RWPE2 (cell line): ENCODE results near the gene NADK2.

ENCODE experiments used
- ATAC-seq: fragments of 200-7000 bp; cut with Tn5 transposase; 3 replicates; pipeline ENCODE4 v1.9.1; 2021; ENCODE audit warnings: low read depth
- DNase-seq: peaks from one replicate; pipeline ENCODE4 v3.0.0-alpha.2; 2020; ENCODE audit warnings: low spot score
- H3K27ac ChIP-seq: fragments of 450-650 bp; 2 replicates; pipeline ENCODE4 v1.5.1; 2017; ENCODE audit warnings: mild to moderate bottlenecking; ENCODE audit not compliant: poor library complexity, severe bottlenecking
- H3K27me3 ChIP-seq: fragments of 250-450 bp; sonication (Bioruptor Pico); 2 replicates; pipeline ENCODE4 v1.5.1; 2021; ENCODE audit warnings: mild to moderate bottlenecking, moderate library complexity; ENCODE audit not compliant: insufficient read depth, poor library complexity, severe bottlenecking
- H3K36me3 ChIP-seq: fragments of 250-450 bp; sonication (Bioruptor Pico); 2 replicates; pipeline ENCODE4 v1.5.1; 2020; ENCODE audit warnings: low read depth, mild to moderate bottlenecking, moderate library complexity
- H3K4me1 ChIP-seq: fragments of 250-450 bp; sonication (Bioruptor Pico); 2 replicates; pipeline ENCODE4 v1.5.1; 2021; ENCODE audit warnings: mild to moderate bottlenecking, moderate library complexity; ENCODE audit not compliant: insufficient read depth, poor library complexity, severe bottlenecking
- H3K4me3 ChIP-seq: fragments of 250-450 bp; sonication (Bioruptor Pico); 2 replicates; pipeline ENCODE4 v1.5.1; 2021; ENCODE audit warnings: mild to moderate bottlenecking, moderate library complexity; ENCODE audit not compliant: severe bottlenecking
- H3K9me3 ChIP-seq: fragments of 250-450 bp; sonication (Bioruptor Pico); 2 replicates; pipeline ENCODE4 v1.5.1; 2021; ENCODE audit warnings: mild to moderate bottlenecking, moderate library complexity; ENCODE audit not compliant: severe bottlenecking
- TF ChIP-seq, protein P1 (sequence below): fragments of 450-650 bp; IDR thresholded peaks from one replicate; pipeline ENCODE4 v1.5.1; 2017; ENCODE audit warnings: mild to moderate bottlenecking, moderate library complexity; ENCODE audit not compliant: poor library complexity, severe bottlenecking

The NADK2 gene

DNA sequence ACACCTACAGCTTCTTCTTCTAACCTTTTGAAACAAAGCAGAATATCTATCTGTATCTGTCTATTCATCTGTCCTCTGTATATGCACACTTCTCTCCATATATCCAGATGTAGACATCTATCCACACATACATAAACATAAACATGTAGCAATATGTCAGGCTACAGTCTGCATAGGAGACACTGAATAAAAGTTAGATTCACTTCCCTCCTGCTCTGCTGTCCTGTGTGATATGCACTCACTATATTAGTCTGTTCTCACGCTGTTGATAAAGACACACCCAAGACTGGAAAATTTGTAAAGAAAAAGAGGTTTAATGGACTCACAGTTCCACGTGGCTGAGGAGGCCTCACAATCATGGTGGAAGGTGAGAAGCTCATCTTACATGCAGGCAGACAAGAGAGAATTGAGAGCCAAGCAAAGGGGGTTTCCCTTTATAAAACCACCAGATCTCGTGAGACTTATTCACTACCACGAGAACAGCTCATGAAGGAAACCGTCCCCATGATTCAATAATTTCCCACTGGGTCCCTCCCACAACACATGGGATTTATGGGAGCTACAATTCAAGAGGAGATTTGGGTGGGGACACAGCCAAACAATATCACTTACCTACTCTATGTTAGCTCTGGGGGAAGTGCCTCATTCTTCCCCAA is 35.9 kb upstream of the NADK2 start:
- no peak for DNase-seq
- Histone ChIP-seq H3K4me1 (no peaks in the 10 kb centered on the region), H3K4me3 (no peak overlapping the region), H3K9me3 (no peaks in the 10 kb centered on the region), H3K36me3 (no peaks in the 10 kb centered on the region), H3K27me3 (no peaks in the 10 kb centered on the region), H3K27ac (no peak overlapping the region)
- no peak for ATAC-seq
- TF ChIP-seq, protein P1, sequence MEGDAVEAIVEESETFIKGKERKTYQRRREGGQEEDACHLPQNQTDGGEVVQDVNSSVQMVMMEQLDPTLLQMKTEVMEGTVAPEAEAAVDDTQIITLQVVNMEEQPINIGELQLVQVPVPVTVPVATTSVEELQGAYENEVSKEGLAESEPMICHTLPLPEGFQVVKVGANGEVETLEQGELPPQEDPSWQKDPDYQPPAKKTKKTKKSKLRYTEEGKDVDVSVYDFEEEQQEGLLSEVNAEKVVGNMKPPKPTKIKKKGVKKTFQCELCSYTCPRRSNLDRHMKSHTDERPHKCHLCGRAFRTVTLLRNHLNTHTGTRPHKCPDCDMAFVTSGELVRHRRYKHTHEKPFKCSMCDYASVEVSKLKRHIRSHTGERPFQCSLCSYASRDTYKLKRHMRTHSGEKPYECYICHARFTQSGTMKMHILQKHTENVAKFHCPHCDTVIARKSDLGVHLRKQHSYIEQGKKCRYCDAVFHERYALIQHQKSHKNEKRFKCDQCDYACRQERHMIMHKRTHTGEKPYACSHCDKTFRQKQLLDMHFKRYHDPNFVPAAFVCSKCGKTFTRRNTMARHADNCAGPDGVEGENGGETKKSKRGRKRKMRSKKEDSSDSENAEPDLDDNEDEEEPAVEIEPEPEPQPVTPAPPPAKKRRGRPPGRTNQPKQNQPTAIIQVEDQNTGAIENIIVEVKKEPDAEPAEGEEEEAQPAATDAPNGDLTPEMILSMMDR, result no peak

DNA sequence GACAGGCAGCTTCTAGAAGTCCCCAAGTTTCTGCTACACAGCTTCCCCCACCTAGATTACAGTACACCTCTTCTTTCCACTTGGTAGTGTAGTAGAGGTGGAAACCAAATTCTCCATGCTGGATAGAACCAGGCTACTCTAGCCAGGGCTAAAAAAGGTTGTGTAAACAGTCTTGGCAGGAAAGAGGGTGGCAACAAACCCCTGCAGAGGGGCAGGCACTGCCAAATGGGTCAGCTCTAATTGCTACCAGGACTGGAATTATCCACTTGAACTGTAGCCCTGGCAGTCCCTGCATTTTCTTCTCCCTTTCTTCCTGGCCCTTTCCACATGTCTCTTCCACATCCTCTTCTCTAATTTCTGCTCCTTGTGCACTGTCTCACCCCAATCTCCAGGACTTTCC is 35.1 kb upstream of the NADK2 start:
- Histone ChIP-seq H3K36me3 (no peaks in the 10 kb centered on the region), H3K9me3 (no peaks in the 10 kb centered on the region), H3K27ac (no peak overlapping the region), H3K4me1 (no peaks in the 10 kb centered on the region), H3K27me3 (no peaks in the 10 kb centered on the region), H3K4me3 (no peak overlapping the region)
- TF ChIP-seq, protein P1, result no peak
- DNase-seq (no peak), ATAC-seq (no peak)

DNA sequence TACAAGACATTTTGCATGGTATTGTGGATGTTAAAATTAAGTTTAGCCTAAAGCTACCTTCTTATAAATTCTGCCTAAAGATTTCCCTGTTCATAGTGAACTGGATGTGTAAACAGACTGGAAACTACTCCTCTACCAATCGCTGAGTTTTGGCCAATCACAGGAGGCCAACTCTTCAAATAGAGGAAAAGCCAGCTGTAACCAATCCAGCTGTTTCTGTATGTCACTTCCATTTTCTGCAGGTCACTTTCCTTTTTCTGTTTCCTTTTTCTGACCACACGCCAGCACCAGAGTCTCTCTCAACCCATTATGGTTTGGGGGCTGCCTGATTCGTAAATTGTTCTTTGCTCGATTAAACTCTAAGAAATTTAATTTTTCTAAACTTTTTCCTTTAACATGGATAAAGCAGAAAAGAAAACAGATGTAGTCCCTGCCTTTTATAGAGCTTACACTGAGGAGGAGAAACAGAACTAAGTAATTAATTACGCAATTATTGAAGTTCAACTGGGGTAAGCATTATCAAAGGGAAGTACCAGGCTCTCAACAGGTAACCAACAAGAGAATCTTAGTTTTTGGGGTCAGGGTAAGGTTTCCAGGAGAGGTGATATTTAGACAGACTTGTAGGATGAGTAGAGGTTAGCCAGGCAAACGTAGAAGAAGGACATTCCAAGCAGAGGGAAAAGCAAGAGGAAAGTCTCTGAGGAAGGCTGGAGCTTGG is 32.2 kb upstream of the NADK2 start:
- TF ChIP-seq, protein P1, result no peak
- Histone ChIP-seq H3K27ac (no peak overlapping the region), H3K27me3 (no peaks in the 10 kb centered on the region), H3K36me3 (no peaks in the 10 kb centered on the region), H3K9me3 (no peaks in the 10 kb centered on the region), H3K4me3 (no peak overlapping the region), H3K4me1 (no peaks in the 10 kb centered on the region)
- ATAC-seq, result no peak
- DNase-seq, result no peak

DNA sequence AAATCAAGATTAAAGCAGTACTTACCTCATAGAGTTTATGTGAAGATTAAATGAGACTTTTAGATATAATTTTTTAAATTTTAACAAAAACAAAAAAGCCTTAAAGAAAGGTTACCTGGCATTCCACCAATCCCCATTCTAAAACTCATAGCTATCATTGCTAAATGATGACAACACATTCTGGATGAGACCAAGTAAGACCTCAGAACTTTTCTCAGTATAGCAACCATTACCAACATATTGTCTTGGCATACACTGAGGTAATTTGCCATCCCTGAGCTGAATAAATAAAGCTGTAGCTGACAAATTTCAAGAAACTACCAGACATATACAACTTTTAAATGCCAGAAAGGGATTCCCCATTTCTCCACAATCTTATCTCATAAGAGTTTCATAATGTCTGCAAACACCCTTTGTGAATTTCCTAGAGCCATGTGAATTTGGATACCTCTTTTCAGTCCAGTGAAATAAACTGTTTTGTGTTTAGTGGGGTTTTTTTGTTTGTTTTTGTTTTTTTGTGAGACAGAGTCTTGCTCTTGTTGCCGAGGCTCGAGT is 30.5 kb upstream of the NADK2 start:
- DNase-seq (no peak), ATAC-seq (no peak)
- H3K4me1 ChIP-seq, result no peaks in the 10 kb centered on the region
- H3K27me3 ChIP-seq, result no peaks in the 10 kb centered on the region
- H3K9me3 ChIP-seq, result no peaks in the 10 kb centered on the region
- no peaks in the 10 kb centered on the region for H3K36me3 ChIP-seq
- no peak overlapping the region for H3K27ac ChIP-seq
- no peak overlapping the region for H3K4me3 ChIP-seq
- TF ChIP-seq, protein P1, result no peak
